ENCODE data around the gene S100A8. TPM values are rescaled to one million over a fixed set of nuclear protein-coding genes. Genes with fewer than 3 reads are reported as not detected.
A peak's percentile ranks its signal among the peaks of the same experiment; 100 is the strongest.

S100A8 gene
- total RNA-seq, 4 donors from 2014 or later, result 2.4 to 118 (median 10.6) TPM

DNA sequence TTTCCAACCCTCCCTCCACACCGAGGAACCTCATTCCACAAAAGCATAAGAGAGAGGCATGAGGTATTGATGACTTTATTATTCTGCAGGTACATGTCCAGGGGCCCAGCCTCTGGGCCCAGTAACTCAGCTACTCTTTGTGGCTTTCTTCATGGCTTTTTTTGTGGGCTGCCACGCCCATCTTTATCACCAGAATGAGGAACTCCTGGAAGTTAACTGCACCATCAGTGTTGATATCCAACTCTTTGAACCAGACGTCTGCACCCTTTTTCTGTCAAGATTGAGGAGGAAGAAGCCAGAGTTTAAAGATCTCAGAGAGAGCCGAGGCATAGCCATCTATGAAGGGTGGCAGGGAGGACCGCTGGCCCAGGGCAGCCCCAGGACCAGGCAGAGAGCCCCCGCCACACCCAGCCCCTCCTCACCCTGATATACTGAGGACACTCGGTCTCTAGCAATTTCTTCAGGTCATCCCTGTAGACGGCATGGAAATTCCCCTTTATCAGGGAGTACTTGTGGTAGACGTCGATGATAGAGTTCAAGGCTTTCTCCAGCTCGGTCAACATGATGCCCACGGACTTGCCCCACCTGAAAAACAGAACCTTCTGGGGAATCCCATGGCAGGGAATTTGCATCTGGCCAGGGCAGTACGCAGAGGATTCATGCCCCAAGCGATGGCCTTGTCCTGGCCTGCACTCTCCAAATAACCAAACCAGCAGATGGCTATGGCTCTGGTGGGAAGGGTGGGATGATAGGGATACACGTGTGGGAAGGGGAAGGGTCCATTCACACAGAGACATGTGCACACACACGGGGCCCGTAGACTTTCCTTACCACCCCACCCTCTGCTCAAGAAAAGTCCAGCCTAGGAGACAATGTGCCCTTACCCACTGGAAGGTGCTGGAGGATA lies 647 bp downstream of the S100A8 start:
- Histone ChIP-seq H3K4me3 (no peak overlapping the region), H3K4me1 (no peaks in the 10 kb centered on the region), H3K9me3 (no peaks in the 10 kb centered on the region), H3K27ac (no peak overlapping the region), H3K36me3 (no peaks in the 10 kb centered on the region), H3K27me3 (no peaks in the 10 kb centered on the region)
- DNase-seq (ENCODE audit: low spot score in 2 of 2), result no peak
- 69 to 77% methylated on average over 17 of the region's 17 CpGs for WGBS, 2 donors
- TF ChIP-seq, protein P1, sequence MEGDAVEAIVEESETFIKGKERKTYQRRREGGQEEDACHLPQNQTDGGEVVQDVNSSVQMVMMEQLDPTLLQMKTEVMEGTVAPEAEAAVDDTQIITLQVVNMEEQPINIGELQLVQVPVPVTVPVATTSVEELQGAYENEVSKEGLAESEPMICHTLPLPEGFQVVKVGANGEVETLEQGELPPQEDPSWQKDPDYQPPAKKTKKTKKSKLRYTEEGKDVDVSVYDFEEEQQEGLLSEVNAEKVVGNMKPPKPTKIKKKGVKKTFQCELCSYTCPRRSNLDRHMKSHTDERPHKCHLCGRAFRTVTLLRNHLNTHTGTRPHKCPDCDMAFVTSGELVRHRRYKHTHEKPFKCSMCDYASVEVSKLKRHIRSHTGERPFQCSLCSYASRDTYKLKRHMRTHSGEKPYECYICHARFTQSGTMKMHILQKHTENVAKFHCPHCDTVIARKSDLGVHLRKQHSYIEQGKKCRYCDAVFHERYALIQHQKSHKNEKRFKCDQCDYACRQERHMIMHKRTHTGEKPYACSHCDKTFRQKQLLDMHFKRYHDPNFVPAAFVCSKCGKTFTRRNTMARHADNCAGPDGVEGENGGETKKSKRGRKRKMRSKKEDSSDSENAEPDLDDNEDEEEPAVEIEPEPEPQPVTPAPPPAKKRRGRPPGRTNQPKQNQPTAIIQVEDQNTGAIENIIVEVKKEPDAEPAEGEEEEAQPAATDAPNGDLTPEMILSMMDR (IDR thresholded peaks at IDR 0.05), result no peak
- TF ChIP-seq POLR2A (IDR thresholded peaks at IDR 0.05), result no peak

DNA sequence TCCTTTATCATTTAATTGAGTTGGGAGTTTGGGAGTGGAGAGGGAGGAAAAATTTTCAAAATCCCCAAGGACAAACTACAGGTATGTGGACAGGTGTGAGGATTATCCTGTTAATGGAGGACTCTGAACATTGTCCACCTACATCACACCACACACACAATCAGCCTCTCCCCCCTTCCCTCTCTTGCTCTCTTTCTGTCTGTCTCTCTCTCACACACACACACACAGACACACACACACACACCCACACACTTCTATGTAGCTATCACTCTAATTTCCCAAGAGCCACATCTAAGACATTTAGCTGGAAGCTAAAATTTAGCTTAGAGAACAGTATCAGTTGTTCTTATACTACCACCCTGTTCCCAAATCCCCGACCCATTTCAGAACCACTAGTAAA lies 1.5 kb downstream of the S100A8 start:
- WGBS, 2 donors, result 76 to 97% methylated on average over 1 of the region's 1 CpG
- no peaks in the 10 kb centered on the region for H3K9me3 ChIP-seq
- TF ChIP-seq POLR2A (IDR thresholded peaks at IDR 0.05) (no peak), EP300 (IDR thresholded peaks at IDR 0.05) (no peak)
- TF ChIP-seq, protein P1 (IDR thresholded peaks at IDR 0.05), result no peak
- no peak overlapping the region for H3K4me3 ChIP-seq
- H3K4me1 ChIP-seq, result no peaks in the 10 kb centered on the region
- no peak overlapping the region for H3K27ac ChIP-seq
- H3K36me3 ChIP-seq, result no peaks in the 10 kb centered on the region
- no peaks in the 10 kb centered on the region for H3K27me3 ChIP-seq
- no peak for DNase-seq (ENCODE audit: low spot score in 2 of 2)

DNA sequence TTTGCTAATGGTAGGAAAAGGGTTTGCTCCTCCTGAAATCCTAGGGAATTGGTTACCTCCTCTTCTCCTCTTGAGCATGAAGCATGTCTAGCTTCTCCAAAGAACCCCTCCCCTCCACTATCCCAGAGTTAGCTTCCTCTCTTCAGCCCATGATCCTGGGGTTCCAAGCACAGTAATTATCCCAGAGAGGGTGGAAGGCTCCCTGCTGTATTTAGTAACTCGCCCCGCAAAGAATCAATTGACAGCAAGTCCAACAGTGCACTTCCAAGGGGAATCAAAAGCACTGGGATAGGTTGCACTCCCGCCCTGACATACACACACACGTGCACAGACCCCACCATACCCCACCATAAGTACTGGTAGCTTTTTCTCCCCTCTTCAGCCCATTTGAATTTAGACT lies 3.1 kb downstream of the S100A8 start:
- no peak for DNase-seq (ENCODE audit: low spot score in 2 of 2)
- WGBS, 2 donors, result 70 to 80% methylated on average over 4 of the region's 4 CpGs

DNA sequence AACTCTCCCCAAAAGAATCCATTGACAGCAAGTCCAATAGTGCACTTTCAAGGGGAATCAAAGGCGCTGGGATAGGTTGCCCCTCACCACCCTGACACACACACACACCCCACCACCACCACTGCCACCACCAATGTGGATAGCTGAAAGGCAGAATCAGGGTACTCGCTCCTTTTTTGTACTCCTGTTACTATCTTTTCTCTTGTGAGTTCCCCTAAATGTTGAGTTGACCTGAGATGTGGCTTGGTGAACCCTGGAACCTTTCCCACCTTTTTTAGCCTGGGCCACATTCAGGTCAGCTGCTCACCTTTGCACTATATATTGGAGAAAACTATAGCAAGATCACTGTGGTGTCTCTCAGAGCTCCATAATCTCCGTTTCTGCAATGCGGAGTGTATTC lies 3.9 kb downstream of the S100A8 start:
- 86 to 91% methylated on average over 4 of the region's 4 CpGs for WGBS, 2 donors
- H3K4me3 ChIP-seq, result no peak overlapping the region
- no peaks in the 10 kb centered on the region for H3K36me3 ChIP-seq
- H3K27ac ChIP-seq, result no peak overlapping the region
- TF ChIP-seq EP300 (IDR thresholded peaks at IDR 0.05), result no peak
- TF ChIP-seq POLR2A (IDR thresholded peaks at IDR 0.05), result no peak
- TF ChIP-seq, protein P1 (IDR thresholded peaks at IDR 0.05), result no peak
- DNase-seq (ENCODE audit: low spot score in 2 of 2), result no peak
- H3K9me3 ChIP-seq, result peaks cover 0 to 11% (median 0%) of the 10 kb centered on the region in 4 donors
- H3K4me1 ChIP-seq, result no peaks in the 10 kb centered on the region
- no peaks in the 10 kb centered on the region for H3K27me3 ChIP-seq

More for the DNA sequence above, 3.1 kb downstream of the S100A8 start:
- TF ChIP-seq POLR2A (IDR thresholded peaks at IDR 0.05) (no peak), EP300 (IDR thresholded peaks at IDR 0.05) (no peak)
- no peaks in the 10 kb centered on the region for H3K27me3 ChIP-seq
- no peak overlapping the region for H3K27ac ChIP-seq
- H3K36me3 ChIP-seq, result no peaks in the 10 kb centered on the region
- H3K9me3 ChIP-seq, result peaks cover 0 to 3% (median 0%) of the 10 kb centered on the region in 4 donors
- H3K4me3 ChIP-seq, result no peak overlapping the region
- H3K4me1 ChIP-seq, result no peaks in the 10 kb centered on the region

DNA sequence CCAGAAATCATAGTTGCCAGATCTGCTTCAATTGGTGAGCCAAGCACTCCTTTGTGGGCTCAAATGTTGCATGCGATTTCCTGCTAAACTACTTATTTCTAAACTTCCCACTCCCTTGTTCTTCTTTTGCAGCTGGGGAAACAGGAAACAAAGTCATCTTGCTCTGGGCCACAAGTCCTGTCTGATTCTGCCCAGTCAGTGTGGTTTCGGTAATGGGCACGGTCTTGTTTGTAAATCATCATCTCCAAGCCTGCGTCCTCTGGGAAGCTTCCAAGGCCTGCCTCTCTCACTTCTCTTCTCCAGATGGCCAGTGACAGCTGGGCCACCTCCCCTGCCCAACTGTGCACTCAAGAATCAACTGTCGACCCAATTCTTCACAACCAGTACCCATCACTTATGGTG lies 4.4 kb downstream of the S100A8 start:
- Histone ChIP-seq H3K27ac (no peak overlapping the region), H3K27me3 (no peaks in the 10 kb centered on the region), H3K4me3 (no peak overlapping the region), H3K9me3 (peaks cover 0 to 16% (median under 1%) of the 10 kb centered on the region in 4 donors), H3K4me1 (no peaks in the 10 kb centered on the region), H3K36me3 (no peaks in the 10 kb centered on the region)
- WGBS, 2 donors, result 76 to 84% methylated on average over 5 of the region's 5 CpGs
- peak in 1 of 2 donors; percentile 53 for DNase-seq (ENCODE audit: low spot score in 2 of 2)
- TF ChIP-seq, protein P1 (IDR thresholded peaks at IDR 0.05), result no peak
- TF ChIP-seq POLR2A (IDR thresholded peaks at IDR 0.05), result no peak
- TF ChIP-seq EP300 (IDR thresholded peaks at IDR 0.05), result peak in 1 of 2 donors; percentile 75
